ENCODE data around the gene ITGB4.
"Not testable (repeated sequence)": the region's sequence is repeated elsewhere in the genome, so short reads cannot be mapped to it uniquely, and the experiment has no call there.

The ITGB4 gene

DNA sequence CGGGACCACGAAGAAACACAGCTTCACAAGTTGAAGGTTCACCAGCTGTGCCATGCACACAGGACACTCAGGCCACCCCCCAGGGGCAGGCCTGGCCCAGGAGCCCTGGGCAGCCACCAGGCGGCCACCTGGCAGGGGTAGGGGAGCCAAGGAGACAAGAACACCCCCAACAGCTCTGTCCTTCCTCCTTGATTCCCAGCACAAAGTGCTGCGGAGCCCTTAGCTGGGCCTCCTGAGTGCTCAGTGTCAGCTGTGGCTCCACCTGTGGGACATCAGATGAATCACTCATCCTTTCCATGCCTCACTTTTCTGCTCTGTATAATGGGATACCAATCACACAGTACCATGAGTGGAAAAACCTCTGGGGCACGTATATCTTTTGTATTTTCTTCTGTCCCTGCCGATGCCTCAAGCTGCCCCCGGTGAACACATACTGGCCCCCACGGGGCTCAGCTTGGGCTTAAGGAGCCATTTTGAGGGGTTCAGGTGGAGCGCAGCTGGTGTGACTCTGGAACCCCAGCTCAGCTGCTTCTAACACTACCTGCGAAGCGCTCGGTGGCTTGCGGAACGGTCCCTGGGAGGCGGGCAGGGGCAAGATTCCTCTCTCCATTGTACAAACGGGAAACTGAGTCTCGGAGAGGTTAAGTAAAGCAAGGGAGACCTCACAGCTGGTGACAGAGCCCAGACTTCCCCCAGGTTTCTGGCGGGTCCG, 31.7 kb downstream of the ITGB4 start:
- FAIRE-seq = no peak
- no peak for DNase-seq (ENCODE audit: low spot score)

DNA sequence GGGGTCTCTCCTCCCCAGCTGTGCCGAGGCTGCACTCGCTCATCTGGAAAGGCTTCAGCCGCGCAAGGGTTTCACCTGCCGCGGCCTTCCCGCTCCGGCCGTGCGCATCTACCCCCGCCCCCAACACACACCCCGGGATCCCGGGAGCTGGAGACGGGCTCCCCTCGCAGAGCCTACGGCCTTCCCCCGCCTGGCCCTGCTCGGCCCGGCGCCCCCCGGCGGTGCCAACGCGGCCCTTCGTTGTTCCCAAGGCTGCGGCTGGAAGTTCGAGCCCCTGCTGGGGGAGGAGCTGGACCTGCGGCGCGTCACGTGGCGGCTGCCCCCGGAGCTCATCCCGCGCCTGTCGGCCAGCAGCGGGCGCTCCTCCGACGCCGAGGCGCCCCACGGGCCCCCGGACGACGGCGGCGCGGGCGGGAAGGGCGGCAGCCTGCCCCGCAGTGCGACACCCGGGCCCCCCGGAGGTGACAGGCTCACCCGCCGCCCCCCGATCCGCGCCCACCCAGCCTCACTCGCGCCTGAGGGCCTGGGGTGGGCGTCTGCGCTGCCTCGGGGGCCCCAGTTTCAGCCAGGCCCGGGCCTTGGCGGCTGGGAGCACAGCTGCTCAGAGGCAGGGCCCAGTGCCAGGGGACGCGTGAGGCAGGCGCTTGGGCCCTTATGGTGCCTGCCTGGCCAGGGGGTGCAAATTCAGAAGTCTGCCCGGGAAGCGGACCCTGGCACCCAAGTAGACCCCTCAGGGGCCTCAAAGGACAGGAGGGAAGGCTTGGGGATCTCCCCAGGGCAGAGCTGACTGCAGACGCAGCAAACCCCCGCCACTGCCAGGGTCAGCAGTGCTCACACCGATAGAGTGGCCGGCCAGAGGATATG, 32.5 kb downstream of the ITGB4 start:
- DNase-seq (ENCODE audit: low spot score) = no peak
- FAIRE-seq = no peak

DNA sequence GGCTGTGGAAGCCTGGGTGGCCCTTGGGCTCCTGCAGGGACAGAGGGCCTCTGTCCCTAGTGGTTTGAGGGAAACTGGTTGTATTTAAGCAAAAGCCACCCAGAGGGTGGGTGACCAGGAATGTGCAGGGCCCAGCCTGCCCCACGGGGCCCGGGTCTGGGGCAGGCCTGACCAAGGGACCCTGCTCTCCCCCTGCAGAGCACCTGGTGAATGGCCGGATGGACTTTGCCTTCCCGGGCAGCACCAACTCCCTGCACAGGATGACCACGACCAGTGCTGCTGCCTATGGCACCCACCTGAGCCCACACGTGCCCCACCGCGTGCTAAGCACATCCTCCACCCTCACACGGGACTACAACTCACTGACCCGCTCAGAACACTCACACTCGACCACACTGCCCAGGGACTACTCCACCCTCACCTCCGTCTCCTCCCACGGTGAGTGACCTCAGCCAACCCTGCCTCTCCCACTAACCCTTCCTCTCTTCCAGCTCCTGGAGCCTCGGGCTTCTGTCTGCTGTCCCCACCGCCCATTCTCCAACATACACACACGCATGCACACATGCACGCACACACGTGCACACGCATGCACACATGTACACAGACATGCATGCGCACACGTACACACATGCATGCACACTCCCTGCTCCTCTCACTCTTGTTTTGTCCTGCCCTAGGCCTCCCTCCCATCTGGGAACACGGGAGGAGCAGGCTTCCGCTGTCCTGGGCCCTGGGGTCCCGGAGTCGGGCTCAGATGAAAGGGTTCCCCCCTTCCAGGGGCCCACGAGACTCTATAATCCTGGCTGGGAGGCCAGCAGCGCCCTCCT, 33.3 kb downstream of the ITGB4 start:
- FAIRE-seq = no peak
- peak; percentile 18 for DNase-seq (ENCODE audit: low spot score)

DNA sequence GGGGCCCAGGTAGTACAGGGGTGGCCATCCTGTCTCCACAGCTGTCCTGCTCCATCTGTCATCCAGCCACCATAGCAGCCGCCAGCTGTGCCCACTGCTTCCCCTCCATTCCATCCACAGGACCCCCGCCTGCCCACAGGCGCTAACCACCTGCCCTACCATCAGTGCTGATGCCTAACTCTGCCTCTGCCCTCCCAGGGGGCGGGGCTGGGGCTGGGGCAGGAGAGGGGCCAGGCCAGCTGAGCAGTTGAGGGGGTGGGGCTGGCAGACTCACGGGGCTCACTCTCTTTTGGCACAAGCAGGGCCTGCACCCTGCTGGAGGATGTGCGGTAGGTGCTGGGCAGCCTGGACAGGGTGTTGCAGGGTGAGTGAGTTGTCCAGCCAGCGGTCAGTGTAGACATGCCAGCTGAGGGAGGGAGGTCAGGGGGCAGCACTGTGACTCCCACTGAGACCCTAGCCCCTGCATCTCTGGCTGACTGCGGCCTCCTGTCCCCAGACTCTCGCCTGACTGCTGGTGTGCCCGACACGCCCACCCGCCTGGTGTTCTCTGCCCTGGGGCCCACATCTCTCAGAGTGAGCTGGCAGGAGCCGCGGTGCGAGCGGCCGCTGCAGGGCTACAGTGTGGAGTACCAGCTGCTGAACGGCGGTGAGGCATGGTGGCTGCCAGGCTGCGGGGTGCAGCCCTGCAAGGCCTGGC, 34.1 kb downstream of the ITGB4 start:
- no peak for DNase-seq (ENCODE audit: low spot score)
- no peak for FAIRE-seq

DNA sequence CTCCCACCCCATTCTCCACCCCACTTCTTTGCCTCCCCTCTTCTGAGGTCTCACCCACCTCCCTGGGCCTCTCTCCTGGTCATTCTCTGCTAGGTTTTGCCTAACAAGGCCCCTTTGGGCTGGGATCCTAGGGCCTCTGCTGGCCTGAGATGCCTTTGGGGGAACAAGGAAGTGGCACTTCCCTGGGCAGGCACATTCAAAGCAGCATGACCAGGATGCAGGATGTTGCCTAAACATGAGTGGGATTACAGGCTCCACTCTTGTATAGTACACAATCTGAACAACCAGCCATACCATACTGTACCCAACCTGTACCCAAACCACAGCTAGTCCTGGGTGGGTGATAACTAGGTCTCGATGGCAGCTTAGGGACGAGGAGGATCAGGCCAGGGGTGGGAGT, 34.7 kb downstream of the ITGB4 start:
- FAIRE-seq = no peak
- no peak for DNase-seq (ENCODE audit: low spot score)

DNA sequence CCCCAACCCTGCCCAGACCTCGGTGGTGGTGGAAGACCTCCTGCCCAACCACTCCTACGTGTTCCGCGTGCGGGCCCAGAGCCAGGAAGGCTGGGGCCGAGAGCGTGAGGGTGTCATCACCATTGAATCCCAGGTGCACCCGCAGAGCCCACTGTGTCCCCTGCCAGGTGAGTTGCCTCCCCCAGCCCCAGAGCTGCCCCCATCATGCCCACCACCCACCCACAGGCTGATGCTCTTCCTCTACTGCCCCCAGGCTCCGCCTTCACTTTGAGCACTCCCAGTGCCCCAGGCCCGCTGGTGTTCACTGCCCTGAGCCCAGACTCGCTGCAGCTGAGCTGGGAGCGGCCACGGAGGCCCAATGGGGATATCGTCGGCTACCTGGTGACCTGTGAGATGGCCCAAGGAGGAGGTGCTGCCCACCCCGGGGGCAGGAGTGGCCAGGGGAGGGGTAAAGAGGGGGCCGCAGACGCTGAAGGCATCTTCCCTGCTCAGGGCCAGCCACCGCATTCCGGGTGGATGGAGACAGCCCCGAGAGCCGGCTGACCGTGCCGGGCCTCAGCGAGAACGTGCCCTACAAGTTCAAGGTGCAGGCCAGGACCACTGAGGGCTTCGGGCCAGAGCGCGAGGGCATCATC, 35.3 kb downstream of the ITGB4 start:
- DNase-seq (ENCODE audit: low spot score) (no peak), FAIRE-seq (no peak)

DNA sequence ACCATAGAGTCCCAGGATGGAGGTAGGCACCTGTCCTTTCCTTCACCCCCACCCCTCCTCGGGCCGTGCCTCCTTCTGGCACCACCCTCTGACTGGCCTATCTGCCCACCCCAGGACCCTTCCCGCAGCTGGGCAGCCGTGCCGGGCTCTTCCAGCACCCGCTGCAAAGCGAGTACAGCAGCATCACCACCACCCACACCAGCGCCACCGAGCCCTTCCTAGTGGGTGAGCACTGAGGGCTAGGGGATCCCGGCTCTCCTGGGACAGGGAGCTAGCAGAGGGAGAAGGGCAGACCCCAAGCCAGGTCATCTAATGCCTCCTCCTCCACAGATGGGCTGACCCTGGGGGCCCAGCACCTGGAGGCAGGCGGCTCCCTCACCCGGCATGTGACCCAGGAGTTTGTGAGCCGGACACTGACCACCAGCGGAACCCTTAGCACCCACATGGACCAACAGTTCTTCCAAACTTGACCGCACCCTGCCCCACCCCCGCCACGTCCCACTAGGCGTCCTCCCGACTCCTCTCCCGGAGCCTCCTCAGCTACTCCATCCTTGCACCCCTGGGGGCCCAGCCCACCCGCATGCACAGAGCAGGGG, 35.9 kb downstream of the ITGB4 start:
- FAIRE-seq = no peak

DNA sequence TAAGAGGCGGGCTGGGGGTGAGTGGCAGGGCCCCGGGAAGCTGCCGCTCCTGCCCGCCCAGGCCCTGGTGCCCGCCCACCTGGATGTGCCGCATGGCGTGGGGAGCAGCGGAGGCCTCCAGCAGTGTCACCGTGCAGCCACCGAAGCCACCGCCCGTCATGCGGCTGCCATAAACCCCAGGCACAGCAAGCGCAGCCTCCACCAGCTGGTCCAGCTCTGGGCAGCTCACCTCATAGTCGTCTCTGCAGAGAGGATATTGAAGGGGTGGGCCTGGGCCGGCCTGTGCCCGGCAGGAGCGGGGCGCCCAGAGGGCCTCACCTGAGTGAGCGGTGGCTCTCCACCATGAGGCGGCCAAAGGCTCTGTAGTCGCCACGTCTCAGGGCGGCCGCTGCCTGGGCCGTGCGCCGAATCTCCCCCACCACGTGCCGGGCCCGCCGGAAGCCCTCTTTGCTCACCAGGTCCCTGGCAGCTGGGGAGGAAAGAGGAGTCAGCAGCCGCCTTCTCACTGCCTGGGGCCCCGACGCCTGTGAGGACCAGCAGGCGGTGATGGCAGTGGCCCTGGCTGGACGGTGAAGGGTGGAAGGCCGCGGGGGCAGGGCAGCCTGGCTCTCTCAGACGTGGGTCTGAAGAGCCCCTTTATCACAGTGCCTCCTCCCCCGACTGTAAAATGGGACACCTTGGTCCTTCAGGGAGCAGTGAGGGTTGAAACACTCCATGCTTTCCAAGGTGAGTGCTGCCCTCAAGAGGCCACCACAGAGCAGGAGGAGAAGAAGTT, 37.1 kb downstream of the ITGB4 start:
- FAIRE-seq = no peak
- no peak for DNase-seq (ENCODE audit: low spot score)

More for the DNA sequence above, 35.9 kb downstream of the ITGB4 start:
- no peak for DNase-seq (ENCODE audit: low spot score)

DNA sequence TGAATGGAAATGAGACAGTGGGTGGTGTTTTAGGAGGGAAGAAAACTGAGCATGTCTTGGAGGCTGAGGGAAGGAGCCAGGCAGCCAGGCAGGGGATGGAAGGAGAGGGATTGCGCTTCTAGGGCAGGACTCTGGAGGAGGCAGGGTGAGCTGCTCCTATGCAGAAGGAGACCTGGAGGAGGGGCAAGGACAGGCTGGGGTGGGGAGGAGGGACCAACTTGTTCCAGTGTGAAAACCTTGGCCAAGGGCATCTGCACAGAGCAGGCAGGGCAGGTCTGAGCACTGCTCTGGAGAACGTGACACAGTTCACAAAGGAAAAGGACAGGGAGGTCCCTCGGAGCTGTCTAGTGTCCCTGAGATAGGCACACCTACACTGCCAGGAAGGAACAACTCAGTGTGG, 38.2 kb downstream of the ITGB4 start:
- DNase-seq (ENCODE audit: low spot score) = no peak
- no peak for FAIRE-seq

DNA sequence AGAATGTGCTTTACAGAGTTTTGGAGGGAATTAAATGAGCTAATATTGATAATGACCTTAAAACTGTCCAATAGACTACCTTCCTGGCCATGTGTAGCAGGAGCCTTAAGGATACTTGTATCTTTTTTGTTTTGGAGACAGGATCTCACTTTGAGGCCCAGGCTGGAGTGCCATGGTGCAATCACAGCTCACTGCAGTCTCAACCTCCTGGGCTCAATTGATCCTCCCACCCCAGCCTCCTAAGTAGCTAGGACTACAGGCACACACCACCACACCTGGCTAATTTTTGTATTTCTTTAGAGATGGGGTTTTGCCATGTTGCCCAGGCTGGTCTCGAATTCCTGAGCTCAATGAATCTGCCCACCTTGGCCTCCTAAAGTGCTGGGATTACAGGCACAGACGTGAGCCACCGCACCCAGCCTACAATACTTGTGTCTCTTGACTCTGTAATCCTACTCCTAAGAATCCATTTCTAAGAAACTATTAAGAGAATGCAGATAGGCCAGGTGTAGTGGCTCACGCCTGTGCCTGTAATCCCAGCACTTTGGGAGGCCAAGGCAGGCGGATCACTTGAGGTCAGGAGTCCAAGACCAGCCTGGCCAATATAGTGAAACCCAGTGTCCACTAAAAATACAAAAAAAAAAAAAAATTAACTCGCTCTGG, 38.9 kb downstream of the ITGB4 start:
- DNase-seq (ENCODE audit: low spot score); FAIRE-seq: not testable (repeated sequence)

DNA sequence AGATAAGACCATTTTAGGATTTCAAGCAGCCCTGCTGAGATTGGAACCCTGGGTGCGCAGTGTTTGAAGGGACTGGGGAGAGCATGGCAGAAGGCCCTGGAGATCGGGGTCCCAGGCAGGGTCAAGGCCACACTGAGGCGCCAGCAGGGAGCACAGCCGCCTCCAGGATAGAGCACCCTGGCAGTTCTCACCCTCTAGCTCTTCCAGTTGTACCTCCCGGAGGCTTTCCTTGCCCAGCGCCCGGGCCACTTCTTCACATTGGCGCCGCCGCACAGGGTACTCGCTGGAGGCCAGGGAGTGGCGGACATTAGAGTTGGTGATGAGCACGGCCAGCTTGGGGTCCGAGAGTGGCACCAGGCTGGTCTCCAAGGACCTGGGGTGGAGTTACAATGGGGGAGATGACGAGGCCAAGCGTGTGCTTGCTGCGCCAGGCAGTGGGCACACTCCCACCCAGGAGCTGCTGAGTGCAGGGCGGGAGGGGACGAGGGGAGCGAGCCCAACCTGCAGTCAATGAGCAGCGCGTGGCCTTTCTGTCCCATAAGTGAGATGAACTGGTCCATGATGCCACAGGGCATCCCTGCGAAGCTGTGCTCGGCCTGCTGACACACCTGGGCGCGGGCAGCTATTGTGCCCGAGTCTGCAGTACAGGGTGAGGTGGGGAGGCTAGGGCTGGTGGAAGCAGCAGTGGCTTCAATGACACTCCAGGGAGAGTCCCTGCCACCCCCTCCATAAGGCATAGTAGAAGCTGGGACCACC, 41.4 kb downstream of the ITGB4 start:
- no peak for FAIRE-seq
- no peak for DNase-seq (ENCODE audit: low spot score)

DNA sequence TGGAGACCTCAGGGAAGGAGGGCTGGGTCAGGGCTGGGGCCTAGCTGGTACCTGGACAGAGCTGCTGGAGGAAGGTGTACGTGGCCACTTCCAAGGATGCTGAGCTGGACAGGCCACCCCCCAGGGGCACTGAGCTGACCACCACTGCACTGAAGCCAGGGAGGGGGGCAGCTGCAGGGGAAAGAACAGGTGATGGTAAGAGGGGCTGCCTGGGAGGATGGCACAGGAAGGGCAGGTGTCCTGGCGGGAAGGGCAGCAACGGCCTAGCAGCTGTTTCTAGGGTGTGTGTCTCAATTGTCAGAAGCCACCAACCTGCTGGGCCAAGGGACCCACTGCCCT, 42.0 kb downstream of the ITGB4 start:
- FAIRE-seq (no peak), DNase-seq (ENCODE audit: low spot score) (no peak)

DNA sequence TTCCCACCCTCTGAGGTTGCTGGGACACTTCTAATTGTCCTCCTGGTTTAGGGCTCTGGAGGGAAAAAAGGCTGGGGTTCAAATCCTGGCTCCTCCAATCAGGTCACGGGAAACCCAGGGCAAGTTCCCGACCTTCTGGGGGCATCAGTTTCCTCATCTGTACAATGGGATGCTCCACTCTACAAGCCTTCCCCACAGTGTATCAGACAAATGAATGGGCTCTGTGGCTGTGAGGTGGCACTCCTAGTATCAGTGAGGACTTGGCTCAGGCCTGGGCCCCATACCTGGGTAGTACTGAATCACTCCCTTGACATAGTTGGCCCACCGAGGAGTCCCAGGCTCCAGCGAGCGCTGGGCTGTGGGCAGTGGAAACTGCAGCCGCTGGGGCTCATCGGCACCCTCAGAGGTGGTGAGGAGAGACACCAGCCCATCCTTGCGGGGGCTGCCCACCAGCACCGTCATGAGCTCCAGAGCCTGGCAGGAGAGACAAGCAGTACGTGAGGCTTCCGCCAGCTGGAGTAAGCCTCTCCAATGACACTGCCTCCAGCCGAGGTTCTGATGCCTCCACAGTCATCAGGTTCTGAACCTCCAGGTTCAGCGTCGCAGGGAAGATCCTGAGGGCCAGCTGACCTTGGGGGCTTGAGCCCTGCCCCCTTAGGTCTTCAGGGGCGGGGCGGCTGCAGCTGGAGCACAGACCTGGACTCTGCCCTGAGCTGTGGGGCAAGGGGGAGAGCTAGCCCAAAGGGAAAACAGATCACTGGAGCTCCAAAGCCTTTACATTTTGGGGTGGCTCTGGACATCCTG, 42.6 kb downstream of the ITGB4 start:
- FAIRE-seq = no peak
- no peak for DNase-seq (ENCODE audit: low spot score)

DNA sequence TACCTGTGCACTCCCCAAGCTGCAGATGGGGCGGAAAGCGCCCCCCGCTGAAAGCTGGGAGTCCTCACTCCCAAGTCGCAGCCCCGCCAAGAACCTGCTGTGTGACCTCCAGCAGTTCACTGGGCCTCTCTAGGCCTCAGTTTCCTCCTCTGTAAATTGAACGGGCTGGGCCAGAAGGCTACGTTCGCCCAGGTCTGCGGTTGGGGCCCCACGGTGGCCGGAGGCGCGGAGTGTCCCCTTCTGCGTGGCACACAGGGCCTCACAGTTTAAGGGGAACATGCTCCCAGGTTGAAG, 43.1 kb downstream of the ITGB4 start:
- DNase-seq (ENCODE audit: low spot score) = no peak
- FAIRE-seq = no peak

DNA sequence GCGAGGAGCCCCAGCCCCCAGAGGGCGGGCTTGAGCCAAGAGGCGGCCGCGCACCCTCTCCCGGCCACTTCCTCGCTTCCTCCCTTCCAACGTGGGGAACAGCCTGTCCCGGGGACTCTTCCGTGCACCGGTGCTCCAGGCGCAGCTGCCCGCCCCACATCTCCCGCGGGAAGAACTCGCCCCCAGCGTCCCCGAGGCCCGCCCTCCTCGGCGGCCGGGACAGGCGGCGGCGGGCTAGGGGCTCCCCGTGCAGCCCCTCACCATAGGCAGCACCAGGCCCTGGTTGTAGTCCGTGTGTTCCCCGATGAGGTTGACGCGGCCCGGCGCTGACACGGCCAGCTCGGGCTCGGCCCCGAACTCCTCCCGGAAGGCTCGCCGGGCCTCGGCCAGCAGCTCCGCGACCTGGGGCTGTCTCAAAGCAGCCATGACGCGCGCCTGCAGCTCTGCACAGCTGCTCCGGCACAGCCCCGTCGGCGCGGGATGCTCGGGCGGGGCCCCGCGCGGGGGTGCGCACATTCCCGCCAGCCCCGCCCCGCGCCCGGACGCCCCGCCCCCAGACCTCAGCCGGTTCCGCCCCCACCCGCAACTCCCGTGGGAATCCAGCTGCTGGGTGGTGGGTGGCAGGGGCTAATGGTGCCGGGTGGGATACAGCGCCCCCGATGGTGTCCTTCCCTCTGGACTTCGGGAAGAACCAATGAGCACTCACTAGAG, 43.6 kb downstream of the ITGB4 start, which contains the start of gene GALK1:
Gene GALK1 (minus strand): TSS at position 482 of the 711 bp plus-strand sequence. CDS start 56 bp downstream, at position 426.
- DNase-seq (ENCODE audit: low spot score) (peak; percentile 25), FAIRE-seq (no peak)

DNA sequence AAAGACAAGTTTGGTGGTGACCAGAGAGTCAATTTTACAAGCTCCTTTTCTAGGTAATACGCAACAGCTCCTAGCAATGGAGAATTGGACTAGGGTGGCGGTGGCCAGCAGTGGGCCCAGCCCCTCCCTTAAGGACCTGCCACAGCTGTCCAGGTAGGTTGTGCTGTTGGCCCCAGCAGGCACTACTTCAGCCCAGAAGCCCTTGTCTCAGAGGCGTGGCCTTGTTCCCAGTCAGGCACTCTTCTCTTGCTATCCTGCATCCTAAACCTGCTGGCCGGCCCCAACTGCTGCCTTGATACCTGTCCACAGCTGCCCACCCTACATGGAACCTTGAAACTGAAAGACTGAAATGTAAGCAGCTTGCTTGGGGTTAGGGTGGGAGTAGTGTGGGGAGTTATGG, 44.7 kb downstream of the ITGB4 start:
- no peak for DNase-seq (ENCODE audit: low spot score)
- no peak for FAIRE-seq

DNA sequence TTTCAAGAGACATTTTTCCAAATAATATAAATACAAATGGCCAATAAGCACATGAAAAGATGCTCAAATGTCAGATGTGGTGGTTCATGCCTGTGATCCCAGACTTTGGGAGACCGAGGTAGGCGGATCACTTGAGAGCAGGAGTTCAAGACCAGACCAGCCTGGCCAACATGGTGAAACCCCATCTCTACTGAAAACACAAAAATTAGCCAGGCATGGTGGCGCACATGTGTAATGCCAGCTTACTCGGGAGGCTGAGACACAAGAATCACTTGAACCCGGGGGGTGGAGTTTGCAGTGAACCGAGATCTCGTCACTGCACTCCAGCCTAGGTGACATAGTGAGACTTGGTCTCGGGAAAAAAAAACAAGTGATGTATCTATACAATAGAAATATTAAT, 46.6 kb downstream of the ITGB4 start:
- FAIRE-seq = no peak
- no peak for DNase-seq (ENCODE audit: low spot score)

All from RCC 7860 (cell line).